Uterus (tissue), 4 donors: ENCODE data around the gene PAK3. TPM values are rescaled to one million over a fixed set of nuclear protein-coding genes. Genes with fewer than 3 reads are reported as not detected.
A peak's percentile ranks its signal among the peaks of the same experiment; 100 is the strongest.

Experiments used
- DNase-seq, 2 donors: peaks; one replicate each; pipeline ENCODE4 v3.0.0-alpha.2; 2019 to 2020
- H3K27ac ChIP-seq, 2 donors: fragments of 200-600 bp; sonication (generic); 1 replicate in 1 of 2; 2 replicates in 1 of 2; pipeline ENCODE4 v1.5.1; 2016 to 2018
- H3K27me3 ChIP-seq, 2 donors: fragments of 200-600 bp; sonication (generic); one replicate each; pipeline ENCODE4 v1.5.1; 2018 to 2019; ENCODE audit warnings: control low read depth in 1 of 2
- H3K36me3 ChIP-seq, 2 donors: fragments of 200-600 bp; sonication (generic); one replicate each; pipeline ENCODE4 v1.5.1; 2019; ENCODE audit warnings: control low read depth in 1 of 2
- H3K4me1 ChIP-seq, 2 donors: fragments of 200-600 bp; sonication (generic); one replicate each; pipeline ENCODE4 v1.5.1; 2018 to 2019; ENCODE audit warnings: control low read depth in 1 of 2
- H3K4me3 ChIP-seq, 2 donors: fragments of 200-600 bp; sonication (generic); 1 replicate in 1 of 2; 2 replicates in 1 of 2; pipeline ENCODE4 v1.5.1; 2018 to 2019; ENCODE audit warnings: mild to moderate bottlenecking in 1 of 2
- H3K9me3 ChIP-seq, 2 donors: fragments of 200-600 bp; sonication (generic); one replicate each; pipeline ENCODE4 v1.5.1; 2019; ENCODE audit warnings: control low read depth in 1 of 2
- POLR2A ChIP-seq, 2 donors: fragments of 450-650 bp; IDR thresholded peaks; one replicate each; pipeline ENCODE4 v1.6.1; 2016; ENCODE audit warnings: antibody characterized with exemption in 2 of 2, mild to moderate bottlenecking in 1 of 2, moderate library complexity in 1 of 2
- intact Hi-C: fragments of 100-400 bp; cut with DNase I; formaldehyde crosslinking; loops from one replicate; pipeline ENCODE4 v1.15.1; 2023; ENCODE audit warnings: low total_unique reads
- total RNA-seq, 4 donors: library from RNA; depleted of rRNA in 3 of 4; stranded (reverse); fragments of >200 nt in 3 of 4; gene quantifications; one replicate each; pipeline versions ENCODE4 v1.1.0 to v1.2.4, GENCODE V29; 2014 to 2023
- TF ChIP-seq, protein P1 (sequence below), 4 experiments: fragments of 200-600 bp in 2 of 4; fragments of 450-650 bp in 2 of 4; sonication (generic) in 2 of 4; IDR thresholded peaks; one replicate each; pipeline ENCODE4 v1.5.1; 2016 to 2019; ENCODE audit warnings: antibody characterized with exemption in 4 of 4, mild to moderate bottlenecking in 2 of 4, moderate library complexity in 1 of 4
- donor health status: DM: yes; HTN: yes; CAD: no.

PAK3 gene
- total RNA-seq, 4 donors from 2014 or later = 2.1 to 24.8 (median 14.9) TPM

DNA sequence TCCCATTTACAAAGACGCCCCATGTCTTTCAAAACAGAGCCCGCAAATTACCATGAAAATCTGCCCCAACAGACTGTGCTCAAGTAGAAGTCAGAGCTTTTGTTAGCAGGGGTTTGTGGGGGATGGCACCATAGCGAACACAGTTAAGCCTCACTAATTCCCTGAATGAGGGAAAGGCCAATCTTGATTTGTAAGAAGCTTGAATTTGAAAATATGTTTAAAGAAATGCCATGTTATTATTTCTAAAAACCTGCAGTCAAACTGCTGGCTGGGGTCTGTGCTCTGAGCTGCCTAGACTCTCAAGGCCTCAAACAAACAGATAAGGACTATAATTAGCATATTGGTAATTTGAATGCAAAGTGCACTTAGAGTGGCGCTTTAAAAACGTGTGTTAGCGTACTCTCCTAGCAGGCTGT is 9.4 kb upstream of the PAK3 start:
- no peak overlapping the region for H3K27ac ChIP-seq
- DNase-seq = no peak
- H3K4me1 ChIP-seq = no peaks in the 10 kb centered on the region
- intact Hi-C loops = no loop called here
- no peaks in the 10 kb centered on the region for H3K36me3 ChIP-seq
- no peak overlapping the region for H3K4me3 ChIP-seq
- peaks cover 0 to 9% of the 10 kb centered on the region in 2 donors for H3K27me3 ChIP-seq
- H3K9me3 ChIP-seq = no peaks in the 10 kb centered on the region
- TF ChIP-seq, protein P1, sequence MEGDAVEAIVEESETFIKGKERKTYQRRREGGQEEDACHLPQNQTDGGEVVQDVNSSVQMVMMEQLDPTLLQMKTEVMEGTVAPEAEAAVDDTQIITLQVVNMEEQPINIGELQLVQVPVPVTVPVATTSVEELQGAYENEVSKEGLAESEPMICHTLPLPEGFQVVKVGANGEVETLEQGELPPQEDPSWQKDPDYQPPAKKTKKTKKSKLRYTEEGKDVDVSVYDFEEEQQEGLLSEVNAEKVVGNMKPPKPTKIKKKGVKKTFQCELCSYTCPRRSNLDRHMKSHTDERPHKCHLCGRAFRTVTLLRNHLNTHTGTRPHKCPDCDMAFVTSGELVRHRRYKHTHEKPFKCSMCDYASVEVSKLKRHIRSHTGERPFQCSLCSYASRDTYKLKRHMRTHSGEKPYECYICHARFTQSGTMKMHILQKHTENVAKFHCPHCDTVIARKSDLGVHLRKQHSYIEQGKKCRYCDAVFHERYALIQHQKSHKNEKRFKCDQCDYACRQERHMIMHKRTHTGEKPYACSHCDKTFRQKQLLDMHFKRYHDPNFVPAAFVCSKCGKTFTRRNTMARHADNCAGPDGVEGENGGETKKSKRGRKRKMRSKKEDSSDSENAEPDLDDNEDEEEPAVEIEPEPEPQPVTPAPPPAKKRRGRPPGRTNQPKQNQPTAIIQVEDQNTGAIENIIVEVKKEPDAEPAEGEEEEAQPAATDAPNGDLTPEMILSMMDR (IDR thresholded peaks at IDR 0.05) = no peak

GRCh38 chrX:111088628-111089027 is 7.4 kb upstream of the PAK3 start:
- H3K9me3 ChIP-seq = no peaks in the 10 kb centered on the region
- TF ChIP-seq, protein P1 (IDR thresholded peaks at IDR 0.05) = no peak
- no peak for TF ChIP-seq POLR2A (IDR thresholded peaks at IDR 0.05)
- no peak overlapping the region for H3K4me3 ChIP-seq
- no peak overlapping the region for H3K27ac ChIP-seq
- no peaks in the 10 kb centered on the region for H3K36me3 ChIP-seq
- no peaks in the 10 kb centered on the region for H3K4me1 ChIP-seq
- peaks cover 0 to 11% of the 10 kb centered on the region in 2 donors for H3K27me3 ChIP-seq
- no peak for DNase-seq
- intact Hi-C loops = no loop called here

- Histone ChIP-seq H3K27me3 (peaks cover 0 to 11% of the 10 kb centered on the region in 2 donors), H3K27ac (no peak overlapping the region), H3K9me3 (no peaks in the 10 kb centered on the region), H3K36me3 (no peaks in the 10 kb centered on the region), H3K4me1 (no peaks in the 10 kb centered on the region), H3K4me3 (no peak overlapping the region)
- DNase-seq = no peak
- TF ChIP-seq POLR2A (IDR thresholded peaks at IDR 0.05) = no peak
- TF ChIP-seq, protein P1 (IDR thresholded peaks at IDR 0.05) = no peak
- intact Hi-C loops = no loop called here
These were observed 5.5 kb upstream of the PAK3 start for GRCh38 chrX:111090458-111090857.

GRCh38 chrX:111098874-111099273 is 2.9 kb downstream of the PAK3 start:
- intact Hi-C loops = no loop called here
- no peak overlapping the region for H3K4me3 ChIP-seq
- H3K9me3 ChIP-seq = no peaks in the 10 kb centered on the region
- peak overlapping the region in 1 of 2 donors; percentile 17 for H3K27ac ChIP-seq
- H3K36me3 ChIP-seq = no peaks in the 10 kb centered on the region
- peak; percentile 31 to 34 for DNase-seq
- no peaks in the 10 kb centered on the region for H3K27me3 ChIP-seq
- H3K4me1 ChIP-seq = no peaks in the 10 kb centered on the region
- TF ChIP-seq, protein P1 (IDR thresholded peaks at IDR 0.05) = peak; percentile 26 to 61 (median 44)
- TF ChIP-seq POLR2A (IDR thresholded peaks at IDR 0.05) = no peak

GRCh38 chrX:111100191-111100590 is 4.2 kb downstream of the PAK3 start:
- Histone ChIP-seq H3K9me3 (no peaks in the 10 kb centered on the region), H3K4me3 (no peak overlapping the region), H3K4me1 (no peaks in the 10 kb centered on the region), H3K27me3 (no peaks in the 10 kb centered on the region), H3K27ac (no peak overlapping the region), H3K36me3 (no peaks in the 10 kb centered on the region)
- intact Hi-C loops = no loop called here
- no peak for DNase-seq
- TF ChIP-seq, protein P1 (IDR thresholded peaks at IDR 0.05) = peak; percentile 9 to 40 (median 22)
- no peak for TF ChIP-seq POLR2A (IDR thresholded peaks at IDR 0.05)
